Osteocyte (in vitro differentiated cells): ENCODE results near the gene HECTD1. TPM values are rescaled to one million over a fixed set of nuclear protein-coding genes. Genes with fewer than 3 reads are reported as not detected.

Source experiments
- DNase-seq: peaks from one replicate; pipeline ENCODE4 v3.0.0; 2021; ENCODE audit warnings: mixed read lengths; ENCODE audit not compliant: unreplicated experiment; ENCODE audit errors: extremely low spot score
- H3K27ac Mint-ChIP-seq: one replicate; pipeline ENCODE4 v1.8.0; 2021; ENCODE audit warnings: mild to moderate bottlenecking, mixed read lengths; ENCODE audit not compliant: unreplicated experiment
- H3K27me3 Mint-ChIP-seq: one replicate; pipeline ENCODE4 v1.8.0; 2021; ENCODE audit warnings: mixed read lengths; ENCODE audit not compliant: unreplicated experiment
- H3K36me3 Mint-ChIP-seq: one replicate; pipeline ENCODE4 v1.8.0; 2021; ENCODE audit warnings: mixed read lengths; ENCODE audit not compliant: unreplicated experiment
- H3K4me1 Mint-ChIP-seq: one replicate; pipeline ENCODE4 v1.8.0; 2021; ENCODE audit warnings: mixed read lengths; ENCODE audit not compliant: unreplicated experiment
- H3K4me3 Mint-ChIP-seq: one replicate; pipeline ENCODE4 v1.8.0; 2021; ENCODE audit warnings: mild to moderate bottlenecking, moderate library complexity, mixed read lengths; ENCODE audit not compliant: unreplicated experiment
- H3K9me3 Mint-ChIP-seq: one replicate; pipeline ENCODE4 v1.8.0; 2021; ENCODE audit warnings: mixed read lengths; ENCODE audit not compliant: unreplicated experiment
- CTCF ChIP-seq: fragments of 200-600 bp; sonication (generic); IDR thresholded peaks from 2 replicates; pipeline ENCODE4 v1.5.0; 2021; ENCODE audit warnings: antibody characterized with exemption, mild to moderate bottlenecking, moderate library complexity
- total RNA-seq: library from RNA; stranded (reverse); gene quantifications from 2 replicates; pipeline ENCODE4 v1.2.1, GENCODE V29; 2021

The HECTD1 gene
- total RNA-seq, 1 donor from 2014 or later: 175 TPM

GRCh38 chr14:31222834-31223233, 15.2 kb upstream of the HECTD1 start:
- Mint-ChIP-seq H3K36me3 (no peaks in the 10 kb centered on the region), H3K4me1 (no peaks in the 10 kb centered on the region), H3K4me3 (no peak overlapping the region), H3K27ac (no peak overlapping the region), H3K27me3 (no peaks in the 10 kb centered on the region), H3K9me3 (no peaks in the 10 kb centered on the region)
- no peak for DNase-seq
- no peak for TF ChIP-seq CTCF

- Mint-ChIP-seq H3K9me3 (no peaks in the 10 kb centered on the region), H3K27me3 (no peaks in the 10 kb centered on the region), H3K36me3 (no peaks in the 10 kb centered on the region), H3K27ac (no peak overlapping the region), H3K4me3 (no peak overlapping the region), H3K4me1 (no peaks in the 10 kb centered on the region)
- TF ChIP-seq CTCF: no peak
- DNase-seq: no peak
Measured at GRCh38 chr14:31221266-31221665, 13.7 kb upstream of the HECTD1 start.

GRCh38 chr14:31219169-31219568, 11.6 kb upstream of the HECTD1 start:
- H3K4me1 Mint-ChIP-seq: no peaks in the 10 kb centered on the region
- H3K27me3 Mint-ChIP-seq: no peaks in the 10 kb centered on the region
- no peak for DNase-seq
- no peak overlapping the region for H3K4me3 Mint-ChIP-seq
- no peak overlapping the region for H3K27ac Mint-ChIP-seq
- no peak for TF ChIP-seq CTCF
- no peaks in the 10 kb centered on the region for H3K9me3 Mint-ChIP-seq
- no peaks in the 10 kb centered on the region for H3K36me3 Mint-ChIP-seq

- H3K9me3 Mint-ChIP-seq: no peaks in the 10 kb centered on the region
- H3K36me3 Mint-ChIP-seq: no peaks in the 10 kb centered on the region
- DNase-seq: no peak
- H3K4me3 Mint-ChIP-seq: no peak overlapping the region
- no peak for TF ChIP-seq CTCF
- H3K4me1 Mint-ChIP-seq: no peaks in the 10 kb centered on the region
- no peaks in the 10 kb centered on the region for H3K27me3 Mint-ChIP-seq
- H3K27ac Mint-ChIP-seq: no peak overlapping the region
Measured at GRCh38 chr14:31216359-31216758, 8.8 kb upstream of the HECTD1 start.

- Mint-ChIP-seq H3K27me3 (no peaks in the 10 kb centered on the region), H3K9me3 (no peaks in the 10 kb centered on the region), H3K36me3 (no peaks in the 10 kb centered on the region), H3K27ac (no peak overlapping the region), H3K4me3 (no peak overlapping the region), H3K4me1 (peaks cover 13% of the 10 kb centered on the region)
- TF ChIP-seq CTCF: no peak
- no peak for DNase-seq
Measured at GRCh38 chr14:31212893-31213292, 5.3 kb upstream of the HECTD1 start.
